ENCODE measurements around the gene SRPK2. TPM values are rescaled to one million over a fixed set of nuclear protein-coding genes. Genes with fewer than 3 reads are reported as not detected.

SRPK2 gene
- polyA plus RNA-seq, 1 donor from 2014 or later, result 118 TPM

GRCh38 chr7:105088456-105088855, 300.3 kb downstream of the SRPK2 start:
- H3K4me3 ChIP-seq (ENCODE audit: low read length), result no peak overlapping the region
- no peaks in the 10 kb centered on the region for H4K20me1 ChIP-seq (ENCODE audit: insufficient read depth)
- H3F3A ChIP-seq (ENCODE audit: insufficient read depth, low read length, poor library complexity, severe bottlenecking), result no peaks in the 10 kb centered on the region
- H2AFZ ChIP-seq (ENCODE audit: low read depth, low read length), result no peak overlapping the region
- no peak overlapping the region for H3K4me2 ChIP-seq (ENCODE audit: low read length)
- no peaks in the 10 kb centered on the region for H3K27me3 ChIP-seq (ENCODE audit: insufficient read depth, low read depth, low read length)
- H3K9me3 ChIP-seq (ENCODE audit: low read length), result no peaks in the 10 kb centered on the region
- no peak overlapping the region for H3K9ac ChIP-seq (ENCODE audit: low read length)
- no peak for TF ChIP-seq MXI1 (conservative IDR thresholded peaks at IDR 0.05; ENCODE audit: poor library complexity, severe bottlenecking)
- no peak for TF ChIP-seq POLR2AphosphoS5 (IDR thresholded peaks at IDR 0.05)
- no peak for TF ChIP-seq RAD21 (conservative IDR thresholded peaks at IDR 0.05)
- TF ChIP-seq TAF1 (IDR thresholded peaks at IDR 0.05; ENCODE audit: low read depth), result no peak
- TF ChIP-seq EP300 (conservative IDR thresholded peaks at IDR 0.05; ENCODE audit: poor library complexity, severe bottlenecking), result no peak
- TF ChIP-seq CTCF (IDR thresholded peaks at IDR 0.05; ENCODE audit: poor library complexity, severe bottlenecking), result no peak
- TF ChIP-seq SMC3 (conservative IDR thresholded peaks at IDR 0.05; ENCODE audit: poor library complexity), result no peak
- TF ChIP-seq, protein P1, sequence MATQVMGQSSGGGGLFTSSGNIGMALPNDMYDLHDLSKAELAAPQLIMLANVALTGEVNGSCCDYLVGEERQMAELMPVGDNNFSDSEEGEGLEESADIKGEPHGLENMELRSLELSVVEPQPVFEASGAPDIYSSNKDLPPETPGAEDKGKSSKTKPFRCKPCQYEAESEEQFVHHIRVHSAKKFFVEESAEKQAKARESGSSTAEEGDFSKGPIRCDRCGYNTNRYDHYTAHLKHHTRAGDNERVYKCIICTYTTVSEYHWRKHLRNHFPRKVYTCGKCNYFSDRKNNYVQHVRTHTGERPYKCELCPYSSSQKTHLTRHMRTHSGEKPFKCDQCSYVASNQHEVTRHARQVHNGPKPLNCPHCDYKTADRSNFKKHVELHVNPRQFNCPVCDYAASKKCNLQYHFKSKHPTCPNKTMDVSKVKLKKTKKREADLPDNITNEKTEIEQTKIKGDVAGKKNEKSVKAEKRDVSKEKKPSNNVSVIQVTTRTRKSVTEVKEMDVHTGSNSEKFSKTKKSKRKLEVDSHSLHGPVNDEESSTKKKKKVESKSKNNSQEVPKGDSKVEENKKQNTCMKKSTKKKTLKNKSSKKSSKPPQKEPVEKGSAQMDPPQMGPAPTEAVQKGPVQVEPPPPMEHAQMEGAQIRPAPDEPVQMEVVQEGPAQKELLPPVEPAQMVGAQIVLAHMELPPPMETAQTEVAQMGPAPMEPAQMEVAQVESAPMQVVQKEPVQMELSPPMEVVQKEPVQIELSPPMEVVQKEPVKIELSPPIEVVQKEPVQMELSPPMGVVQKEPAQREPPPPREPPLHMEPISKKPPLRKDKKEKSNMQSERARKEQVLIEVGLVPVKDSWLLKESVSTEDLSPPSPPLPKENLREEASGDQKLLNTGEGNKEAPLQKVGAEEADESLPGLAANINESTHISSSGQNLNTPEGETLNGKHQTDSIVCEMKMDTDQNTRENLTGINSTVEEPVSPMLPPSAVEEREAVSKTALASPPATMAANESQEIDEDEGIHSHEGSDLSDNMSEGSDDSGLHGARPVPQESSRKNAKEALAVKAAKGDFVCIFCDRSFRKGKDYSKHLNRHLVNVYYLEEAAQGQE (IDR thresholded peaks at IDR 0.05; ENCODE audit: borderline replicate concordance), result no peak
- TF ChIP-seq EZH2 (IDR thresholded peaks at IDR 0.05; ENCODE audit: borderline replicate concordance, insufficient read depth, low read length, poor library complexity, severe bottlenecking), result no peak
- no peaks in the 10 kb centered on the region for H3K9me2 ChIP-seq (ENCODE audit: insufficient read depth, low read length)
- H3K79me2 ChIP-seq (replicated peaks; ENCODE audit: insufficient read depth, low read length), result peaks cover 23% of the 10 kb centered on the region
- H3K27ac ChIP-seq (ENCODE audit: low read length), result no peak overlapping the region
- H3K36me3 ChIP-seq (ENCODE audit: insufficient read depth, low read length), result peaks cover 21% of the 10 kb centered on the region

- Histone ChIP-seq H3K27ac (ENCODE audit: low read length) (no peak overlapping the region), H3K9me2 (ENCODE audit: insufficient read depth, low read length) (no peaks in the 10 kb centered on the region), H3K27me3 (ENCODE audit: insufficient read depth, low read depth, low read length) (no peaks in the 10 kb centered on the region), H3K9me3 (ENCODE audit: low read length) (no peaks in the 10 kb centered on the region), H4K20me1 (ENCODE audit: insufficient read depth) (no peaks in the 10 kb centered on the region), H2AFZ (ENCODE audit: low read depth, low read length) (no peak overlapping the region), H3F3A (ENCODE audit: insufficient read depth, low read length, poor library complexity, severe bottlenecking) (no peaks in the 10 kb centered on the region), H3K4me2 (ENCODE audit: low read length) (no peak overlapping the region), H3K36me3 (ENCODE audit: insufficient read depth, low read length) (peaks cover 21% of the 10 kb centered on the region), H3K4me3 (ENCODE audit: low read length) (no peak overlapping the region), H3K79me2 (replicated peaks; ENCODE audit: insufficient read depth, low read length) (peaks cover 23% of the 10 kb centered on the region), H3K9ac (ENCODE audit: low read length) (no peak overlapping the region)
- no peak for TF ChIP-seq SMC3 (conservative IDR thresholded peaks at IDR 0.05; ENCODE audit: poor library complexity)
- TF ChIP-seq EP300 (conservative IDR thresholded peaks at IDR 0.05; ENCODE audit: poor library complexity, severe bottlenecking), result no peak
- no peak for TF ChIP-seq POLR2AphosphoS5 (IDR thresholded peaks at IDR 0.05)
- TF ChIP-seq, protein P1 (IDR thresholded peaks at IDR 0.05; ENCODE audit: borderline replicate concordance), result no peak
- TF ChIP-seq TAF1 (IDR thresholded peaks at IDR 0.05; ENCODE audit: low read depth), result no peak
- no peak for TF ChIP-seq RAD21 (conservative IDR thresholded peaks at IDR 0.05)
- TF ChIP-seq MXI1 (conservative IDR thresholded peaks at IDR 0.05; ENCODE audit: poor library complexity, severe bottlenecking), result no peak
- TF ChIP-seq EZH2 (IDR thresholded peaks at IDR 0.05; ENCODE audit: borderline replicate concordance, insufficient read depth, low read length, poor library complexity, severe bottlenecking), result no peak
- TF ChIP-seq CTCF (IDR thresholded peaks at IDR 0.05; ENCODE audit: poor library complexity, severe bottlenecking), result no peak
These were observed 300.7 kb downstream of the SRPK2 start for GRCh38 chr7:105087981-105088380.

Measured in neural cell (in vitro differentiated cells).